ENCODE measurements around the gene ACOT8. TPM values are rescaled to one million over a fixed set of nuclear protein-coding genes. Genes with fewer than 3 reads are reported as not detected.
"Not testable (repeated sequence)": the region's sequence is repeated elsewhere in the genome, so short reads cannot be mapped to it uniquely, and the experiment has no call there.

The ACOT8 gene
- polyA plus RNA-seq, 3 donors: 16.6 to 28.5 (median 21.7) TPM

DNA sequence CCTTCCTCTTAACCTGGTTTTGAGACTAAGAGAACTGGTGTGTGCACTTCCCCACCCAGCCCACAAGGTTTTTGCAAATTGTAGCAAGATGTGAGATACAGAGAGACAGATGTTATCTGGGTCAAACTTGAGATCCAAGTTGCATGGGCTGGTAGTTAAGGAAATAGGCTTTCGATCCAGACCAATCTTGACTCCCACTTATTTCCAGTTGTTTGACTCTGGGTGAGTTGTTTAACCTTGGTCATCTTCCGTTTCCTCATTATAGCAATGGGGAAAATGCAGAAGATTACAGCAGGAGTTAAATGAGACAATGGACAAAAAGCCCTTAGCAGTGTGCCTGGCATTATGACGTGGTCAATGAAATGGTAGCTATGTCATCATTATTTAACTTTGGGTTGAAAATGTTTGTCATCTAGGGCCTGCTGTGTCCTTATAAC is 21.8 kb downstream of the ACOT8 start:
- WGBS, 3 donors: 41 to 66% (median 48%) methylated on average over 3 of the region's 3 CpGs
- H3K27ac ChIP-seq (ENCODE audit: low read depth, low read length): no peak overlapping the region

DNA sequence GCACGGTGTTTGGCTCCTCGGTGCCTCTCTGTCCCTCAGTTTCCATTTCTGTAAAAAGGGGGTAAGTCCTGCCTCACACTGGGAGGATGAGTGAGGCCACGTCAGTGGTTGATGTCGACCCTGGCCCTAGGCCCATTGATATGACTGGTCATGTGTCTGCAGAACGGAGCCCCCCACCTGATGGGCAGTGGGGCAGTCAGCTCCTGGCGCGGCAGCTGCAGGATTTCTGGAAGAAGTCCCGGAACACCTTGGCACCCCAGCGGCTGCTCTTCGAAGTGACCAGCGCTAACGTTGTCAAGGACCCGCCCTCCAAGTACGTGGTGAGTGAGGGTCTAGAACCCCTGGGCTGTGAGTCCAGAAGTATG is 22.4 kb downstream of the ACOT8 start:
- WGBS, 3 donors: 67 to 82% (median 74%) methylated on average over 14 of the region's 14 CpGs
- H3K27ac ChIP-seq (ENCODE audit: low read depth, low read length): no peak overlapping the region

DNA sequence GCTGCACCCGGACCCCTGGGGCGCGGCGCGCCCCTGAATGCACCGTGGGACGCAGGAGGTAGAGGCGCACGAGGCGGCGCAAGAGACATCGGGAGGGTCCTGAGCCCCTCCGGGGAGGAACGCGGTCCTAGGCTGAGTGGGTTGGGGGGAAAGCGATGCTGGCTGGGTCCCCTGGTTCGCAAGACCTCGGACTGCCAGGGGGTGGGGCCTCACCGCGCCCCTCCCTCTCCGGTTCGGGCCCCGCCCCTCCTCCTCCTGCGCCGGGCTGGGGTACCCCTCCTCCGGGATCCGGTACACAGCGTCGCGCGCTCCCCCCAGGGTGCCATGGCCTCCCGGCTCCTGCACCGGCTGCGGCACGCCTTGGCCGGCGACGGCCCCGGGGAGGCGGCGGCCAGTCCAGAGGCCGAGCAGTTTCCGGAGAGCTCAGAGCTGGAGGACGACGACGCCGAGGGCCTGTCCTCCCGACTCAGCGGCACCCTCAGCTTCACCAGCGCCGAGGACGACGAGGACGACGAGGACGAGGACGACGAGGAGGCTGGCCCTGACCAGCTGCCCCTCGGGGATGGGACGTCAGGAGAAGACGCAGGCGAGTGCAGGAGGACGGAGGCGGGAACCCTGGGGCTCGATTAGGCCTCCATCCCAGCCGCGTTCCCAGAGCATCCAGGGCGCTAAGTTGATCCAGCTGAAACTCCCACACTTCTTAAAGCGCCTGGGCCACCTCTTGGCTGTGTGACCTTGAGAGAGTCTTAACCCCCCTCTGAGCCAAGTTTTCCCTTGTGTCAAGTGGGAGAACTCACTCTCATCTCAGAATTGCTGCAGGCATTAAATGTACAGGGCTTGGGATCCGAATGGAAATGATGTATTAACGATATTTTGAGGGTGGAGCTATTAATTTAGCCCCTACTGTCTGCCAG is 23.1 kb downstream of the ACOT8 start:
- H3K27ac ChIP-seq (ENCODE audit: low read depth, low read length): peak overlapping the region; percentile 13
- WGBS, 3 donors: 3 to 6% (median 4%) methylated on average over 54 to 71 of the region's 71 CpGs

DNA sequence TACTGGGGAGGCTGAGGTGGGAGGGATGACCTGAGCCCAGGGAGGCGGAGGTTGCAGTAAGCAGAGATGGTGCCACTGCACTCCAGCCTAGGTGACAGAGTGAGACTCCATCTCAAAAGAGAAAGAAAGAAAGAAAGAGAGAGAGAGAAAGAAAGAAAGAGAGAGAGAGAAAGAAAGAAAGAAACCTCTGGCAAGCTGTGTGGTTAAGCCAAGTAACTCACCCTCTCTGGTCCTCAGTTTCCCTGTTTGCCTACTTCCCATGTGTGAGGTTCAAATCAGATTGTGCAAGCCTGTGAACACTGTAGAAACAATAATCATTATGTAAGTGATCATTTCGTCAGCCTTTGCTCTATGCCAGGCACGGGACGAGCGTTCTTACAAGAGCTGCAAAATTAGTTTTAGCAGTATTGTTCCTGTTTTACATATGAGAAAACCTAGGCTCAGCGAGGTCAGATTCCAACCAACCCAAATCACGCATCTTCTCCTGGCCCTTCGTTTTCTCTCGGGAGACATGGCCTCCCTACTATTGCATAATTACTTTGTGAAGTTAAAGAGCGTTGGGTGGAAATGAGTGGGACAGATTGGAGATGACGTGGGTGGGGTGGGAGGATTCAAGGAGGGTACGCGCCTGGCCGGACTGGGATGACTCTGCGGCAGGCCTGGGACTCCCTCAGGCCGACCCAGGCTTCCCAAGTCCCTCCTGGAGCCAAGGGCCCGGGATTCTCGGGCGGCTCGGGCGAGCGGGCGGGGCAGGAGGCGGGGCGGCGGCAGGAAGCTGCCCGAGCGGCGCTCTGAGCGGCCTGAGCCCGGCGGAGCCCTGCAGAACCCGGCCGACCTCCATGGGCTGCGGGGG is 23.9 kb downstream of the ACOT8 start, which contains the start of gene SNX21:
SNX21 (plus strand) TSS at position 770 of the 853 bp plus-strand sequence. CDS start 121 bp downstream, outside the sequence.
- peak within 1 kb of the TSS; percentile 13 for H3K27ac ChIP-seq (ENCODE audit: low read depth, low read length)
- 3 to 11% (median 4%) methylated on average over 29 to 35 of the region's 35 CpGs for WGBS, 3 donors

DNA sequence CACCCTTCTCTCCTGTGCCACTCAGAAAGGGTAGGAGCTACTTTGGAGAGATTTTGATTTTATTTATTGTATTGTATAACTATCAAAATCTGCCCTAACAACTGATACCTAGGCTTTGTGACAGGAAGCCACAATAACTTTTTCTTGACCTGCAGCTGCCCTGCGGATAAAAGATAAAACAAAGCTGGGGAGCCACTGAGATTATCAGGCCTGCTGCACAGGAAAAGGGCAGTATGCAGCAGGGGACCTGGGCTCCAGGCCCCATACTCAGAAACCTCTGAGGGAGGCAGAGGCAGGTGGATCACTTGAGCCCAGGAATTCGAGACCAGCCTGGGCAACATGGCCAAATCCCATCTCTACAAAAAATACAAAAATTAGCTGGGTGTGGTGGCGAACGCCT is 24.6 kb downstream of the ACOT8 start:
- no peak overlapping the region for H3K27ac ChIP-seq (ENCODE audit: low read depth, low read length)
- WGBS, 3 donors: 73 to 89% (median 79%) methylated on average over 4 of the region's 4 CpGs

DNA sequence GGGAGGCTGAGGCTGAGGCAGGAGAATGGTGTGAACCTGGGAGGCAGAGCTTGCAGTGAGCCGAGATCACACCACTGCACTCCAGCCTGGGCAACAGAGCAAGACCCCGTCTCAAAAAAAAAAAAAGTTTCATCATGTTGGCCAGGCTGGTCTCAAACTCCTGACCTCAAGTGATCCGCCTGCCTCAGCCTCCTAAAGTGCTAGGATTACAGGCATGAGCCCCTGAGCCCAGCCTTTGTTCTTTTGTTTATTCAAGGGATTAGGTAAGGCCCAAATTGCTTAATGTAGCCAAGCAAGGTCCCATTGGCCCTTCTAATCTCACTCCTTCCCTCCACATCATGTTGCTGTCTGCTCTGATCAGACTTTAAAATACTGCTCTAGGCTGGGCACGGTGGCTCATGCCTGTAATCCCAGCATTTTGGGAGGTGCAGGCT is 27.5 kb downstream of the ACOT8 start:
- WGBS, 3 donors: 80 to 89% (median 83%) methylated on average over 3 to 4 of the region's 4 CpGs
- not testable (repeated sequence) for H3K27ac ChIP-seq (ENCODE audit: low read depth, low read length)

DNA sequence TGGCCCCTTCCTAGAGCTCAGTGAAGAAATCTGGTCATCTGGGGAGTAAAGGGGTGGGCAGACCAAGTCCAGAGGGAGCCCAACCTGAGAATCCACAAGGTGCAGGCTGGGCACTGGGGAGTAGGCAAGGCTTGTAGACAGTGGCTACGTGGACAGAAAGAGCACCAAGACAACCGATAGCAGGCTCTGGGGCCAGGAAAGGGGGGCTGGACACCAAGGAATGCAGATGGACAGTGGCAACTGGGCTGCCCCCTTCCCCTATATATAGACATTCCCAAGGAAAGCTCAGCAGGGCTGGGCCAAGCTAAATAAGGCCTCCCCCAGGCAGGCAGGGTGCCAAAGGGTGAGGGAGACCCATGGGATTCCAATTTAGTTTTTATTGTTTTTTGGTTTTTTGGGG is 28.6 kb downstream of the ACOT8 start:
- H3K27ac ChIP-seq (ENCODE audit: low read depth, low read length): no peak overlapping the region
- 48 to 59% (median 49%) methylated on average over 2 of the region's 2 CpGs for WGBS, 3 donors

DNA sequence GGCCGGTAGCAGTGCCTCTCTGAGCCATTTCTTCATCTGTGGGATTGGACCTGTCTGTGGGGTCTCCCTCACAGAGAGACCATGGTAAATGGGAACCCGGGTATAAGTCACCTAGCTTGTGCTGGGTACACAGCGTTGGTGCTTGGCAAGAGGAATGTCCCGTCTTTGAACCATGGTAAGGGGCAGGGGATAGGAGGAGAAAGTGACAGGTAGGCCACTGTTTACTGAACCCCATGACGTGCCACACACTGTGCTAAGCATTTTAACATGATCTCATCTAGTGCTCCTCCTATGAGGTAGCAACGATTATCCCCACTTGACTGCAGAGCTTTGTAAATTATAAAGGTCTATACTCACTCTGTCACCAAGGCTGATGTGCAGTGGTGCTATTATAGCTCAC is 29.5 kb downstream of the ACOT8 start:
- H3K27ac ChIP-seq (ENCODE audit: low read depth, low read length): no peak overlapping the region
- 70 to 91% (median 77%) methylated on average over 6 of the region's 6 CpGs for WGBS, 3 donors

DNA sequence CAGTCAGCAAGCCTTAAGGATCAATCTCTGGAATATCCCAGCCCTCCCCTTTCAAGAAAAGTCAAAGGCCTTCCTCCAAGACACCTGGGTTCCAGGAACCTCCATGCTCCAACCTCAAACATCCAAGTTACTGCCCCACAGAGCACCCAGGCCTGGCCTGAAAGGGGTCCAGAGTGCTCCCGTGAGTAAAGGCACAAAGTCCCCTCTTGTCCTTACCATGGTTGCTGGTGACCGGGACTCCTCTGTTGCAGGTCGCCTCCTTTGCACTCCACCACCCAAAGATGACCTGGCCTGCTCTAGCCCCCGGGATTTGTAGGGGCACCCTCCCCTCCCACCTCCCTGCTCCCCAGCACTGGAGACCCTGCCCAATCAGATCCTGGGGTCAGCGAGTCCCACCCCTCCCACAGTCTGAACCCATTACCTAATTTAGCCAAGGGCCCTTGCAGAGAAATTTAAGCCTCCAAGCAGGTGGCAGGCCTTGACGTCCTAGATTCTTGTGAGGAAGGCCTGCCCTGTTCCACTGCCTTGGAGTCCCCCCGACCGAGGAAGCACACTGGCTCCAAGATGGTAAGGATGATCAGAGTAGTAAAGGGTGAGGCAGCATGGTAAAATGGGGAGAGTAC is 30.1 kb downstream of the ACOT8 start, which contains the start of gene TNNC2:
TNNC2 (minus strand) TSS at position 283 of the 623 bp plus-strand sequence; CDS start at position 219, 64 bp downstream.
- 86 to 89% (median 89%) methylated on average over 8 of the region's 8 CpGs for WGBS, 3 donors
- no peak within 1 kb of the TSS for H3K27ac ChIP-seq (ENCODE audit: low read depth, low read length)

DNA sequence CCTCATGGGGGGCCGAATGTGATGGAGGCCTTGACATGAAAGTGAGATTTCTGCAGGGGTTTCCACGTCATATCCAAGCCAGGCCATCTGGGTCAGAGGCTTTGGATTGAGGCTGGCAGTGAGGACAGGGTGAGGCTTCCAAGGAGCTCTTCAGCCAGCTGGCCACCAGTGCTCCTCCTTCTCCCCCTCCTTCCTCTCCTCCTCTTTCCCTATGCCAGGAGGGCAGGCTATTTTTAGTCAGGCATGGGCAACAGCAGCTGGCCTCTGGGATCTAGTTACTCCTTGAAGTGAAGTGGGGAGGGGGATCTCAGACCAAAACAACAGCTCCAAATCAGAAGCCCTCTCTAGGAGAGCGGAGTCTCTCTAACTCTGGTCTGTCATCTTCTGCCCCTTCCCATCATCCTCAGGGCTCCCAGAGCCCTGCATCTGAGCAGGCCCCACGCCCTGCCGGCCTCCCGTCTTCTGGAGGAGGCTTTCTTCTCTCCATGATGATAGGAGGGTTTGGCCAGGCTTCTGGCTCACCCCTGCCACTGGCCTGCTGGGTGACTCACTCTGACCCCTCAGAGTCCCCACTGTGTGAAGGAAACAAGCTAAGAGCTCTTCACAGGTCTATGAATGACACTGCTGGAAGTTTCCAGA is 30.7 kb downstream of the ACOT8 start:
- no peak overlapping the region for H3K27ac ChIP-seq (ENCODE audit: low read depth, low read length)
- WGBS, 3 donors: 57 to 73% (median 58%) methylated on average over 6 of the region's 6 CpGs

DNA sequence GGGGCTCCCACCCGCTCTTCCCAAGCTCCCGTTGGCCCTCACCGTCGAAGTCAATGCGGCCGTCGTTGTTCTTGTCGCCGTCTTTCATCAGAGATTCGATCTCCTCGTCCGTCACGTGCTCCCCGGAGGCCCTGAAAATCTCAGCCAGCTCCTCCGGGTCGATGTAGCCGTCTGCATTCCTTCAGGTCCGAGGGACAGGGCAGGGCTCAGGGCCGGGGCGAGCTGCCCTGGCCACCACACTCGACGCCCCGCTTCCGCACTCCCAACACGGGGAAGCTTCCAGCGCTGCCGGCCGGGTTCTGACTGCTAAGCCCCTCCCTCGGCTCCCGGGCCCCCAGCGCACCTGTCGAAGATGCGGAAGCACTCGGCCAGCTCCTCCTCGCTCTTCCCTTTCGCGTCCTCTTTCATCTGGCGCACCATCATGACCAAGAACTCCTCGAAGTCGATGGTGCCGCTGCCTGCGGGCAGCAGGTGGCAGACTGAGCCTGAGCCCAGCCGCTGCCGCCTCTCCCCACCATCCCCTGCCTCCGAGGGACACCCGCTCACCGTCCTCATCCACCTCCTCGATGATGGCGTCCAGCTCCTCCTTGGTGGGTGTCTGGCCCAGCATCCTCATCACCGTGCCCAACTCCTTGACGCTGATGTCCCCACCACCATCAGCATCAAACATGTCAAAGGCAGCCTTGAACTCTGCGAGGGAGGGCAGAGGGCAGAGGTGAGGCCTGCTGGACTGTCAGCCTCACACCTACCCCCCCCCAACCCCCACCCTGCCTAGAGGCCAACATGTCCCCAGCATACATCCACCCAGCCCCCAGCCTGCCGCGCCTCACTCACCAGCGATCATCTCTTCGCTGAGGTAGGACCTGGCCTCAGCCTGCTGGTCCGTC is 33.0 kb downstream of the ACOT8 start:
- no peak overlapping the region for H3K27ac ChIP-seq (ENCODE audit: low read depth, low read length)
- WGBS, 3 donors: 14 to 20% (median 16%) methylated on average over 52 to 57 of the region's 57 CpGs

DNA sequence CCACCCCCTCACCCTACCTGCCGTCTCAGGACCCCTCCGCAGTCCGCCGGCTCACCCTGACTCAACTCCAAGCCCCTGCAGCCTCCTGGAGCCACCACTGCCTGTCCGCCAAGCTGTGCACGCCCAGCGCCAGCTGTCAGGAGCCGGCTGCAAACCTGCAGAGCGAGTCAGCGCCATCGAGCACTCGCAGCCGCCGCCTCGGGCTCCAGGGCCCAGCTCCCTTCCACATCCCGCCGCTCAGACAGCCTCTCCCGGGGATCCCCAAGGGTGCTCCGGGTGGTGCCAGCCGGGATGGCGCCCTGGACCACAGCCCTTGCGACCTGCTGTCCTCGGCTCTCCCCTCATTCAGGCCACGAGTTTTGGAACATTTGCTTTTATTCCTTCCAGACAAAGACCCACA is 34.3 kb downstream of the ACOT8 start:
- no peak overlapping the region for H3K27ac ChIP-seq (ENCODE audit: low read depth, low read length)
- WGBS, 3 donors: 2 to 14% (median 10%) methylated on average over 23 to 24 of the region's 24 CpGs

DNA sequence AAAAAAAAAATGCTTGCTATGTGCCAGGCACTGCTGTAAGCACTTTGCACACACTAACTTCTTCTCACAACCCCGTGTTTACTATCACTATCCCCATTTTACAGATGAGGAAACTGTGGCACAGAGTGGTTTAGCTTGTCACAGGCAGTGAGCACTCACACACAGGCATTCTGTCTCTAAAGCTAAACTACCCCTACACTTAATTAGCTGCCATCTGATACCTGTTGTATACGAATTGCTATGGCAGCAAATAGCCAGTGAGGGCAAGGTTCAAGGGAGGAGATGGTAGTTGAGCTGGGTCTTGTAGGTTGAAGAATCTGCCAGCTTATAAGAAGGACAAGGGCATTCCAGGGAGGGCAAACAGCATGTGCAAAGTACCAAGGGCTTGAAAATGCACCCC is 35.2 kb downstream of the ACOT8 start:
- 56 to 93% (median 86%) methylated on average over 2 of the region's 2 CpGs for WGBS, 3 donors
- H3K27ac ChIP-seq (ENCODE audit: low read depth, low read length): no peak overlapping the region

DNA sequence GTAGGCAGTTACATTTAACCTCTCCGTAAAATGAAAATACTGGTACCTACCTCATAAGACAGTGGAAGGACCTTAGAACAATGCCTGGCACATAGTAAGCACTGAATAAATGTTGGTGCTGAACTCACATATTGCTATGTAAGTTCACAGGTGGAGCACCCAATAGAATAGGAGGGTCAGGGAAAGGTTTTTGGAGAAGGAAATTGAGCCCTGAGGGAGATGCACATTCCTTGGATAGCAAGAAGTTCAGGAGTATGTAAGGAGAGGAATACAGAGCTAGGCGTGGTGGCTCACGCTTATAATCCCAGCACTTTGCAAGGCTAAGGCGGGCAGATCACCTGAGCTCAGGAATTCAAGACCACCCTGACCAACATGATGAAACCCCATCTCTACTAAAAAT is 37.7 kb downstream of the ACOT8 start:
- 93 to 100% (median 94%) methylated on average over 4 of the region's 4 CpGs for WGBS, 3 donors
- H3K27ac ChIP-seq (ENCODE audit: low read depth, low read length): no peak overlapping the region

DNA sequence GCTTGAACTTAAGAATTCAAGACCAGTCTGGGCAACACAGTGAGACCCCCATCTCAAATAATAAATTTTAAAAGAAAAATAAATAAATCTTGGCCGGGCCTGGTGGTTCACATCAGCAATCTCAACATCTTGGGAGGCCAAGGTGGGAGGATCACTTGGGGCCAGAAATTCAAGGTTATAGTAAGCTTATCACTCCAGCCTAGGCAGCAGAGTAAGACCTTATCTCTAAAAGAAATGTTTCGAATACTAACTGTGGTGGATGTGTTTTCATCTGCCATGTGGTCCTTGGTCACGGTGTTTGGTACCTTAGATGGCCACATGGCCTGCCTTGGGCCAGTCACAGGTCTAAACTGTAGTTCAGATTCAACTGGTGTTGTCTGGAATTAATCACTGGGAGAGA is 39.0 kb downstream of the ACOT8 start:
- no peak overlapping the region for H3K27ac ChIP-seq (ENCODE audit: low read depth, low read length)
- WGBS, 3 donors: 68 to 86% (median 83%) methylated on average over 3 of the region's 3 CpGs

DNA sequence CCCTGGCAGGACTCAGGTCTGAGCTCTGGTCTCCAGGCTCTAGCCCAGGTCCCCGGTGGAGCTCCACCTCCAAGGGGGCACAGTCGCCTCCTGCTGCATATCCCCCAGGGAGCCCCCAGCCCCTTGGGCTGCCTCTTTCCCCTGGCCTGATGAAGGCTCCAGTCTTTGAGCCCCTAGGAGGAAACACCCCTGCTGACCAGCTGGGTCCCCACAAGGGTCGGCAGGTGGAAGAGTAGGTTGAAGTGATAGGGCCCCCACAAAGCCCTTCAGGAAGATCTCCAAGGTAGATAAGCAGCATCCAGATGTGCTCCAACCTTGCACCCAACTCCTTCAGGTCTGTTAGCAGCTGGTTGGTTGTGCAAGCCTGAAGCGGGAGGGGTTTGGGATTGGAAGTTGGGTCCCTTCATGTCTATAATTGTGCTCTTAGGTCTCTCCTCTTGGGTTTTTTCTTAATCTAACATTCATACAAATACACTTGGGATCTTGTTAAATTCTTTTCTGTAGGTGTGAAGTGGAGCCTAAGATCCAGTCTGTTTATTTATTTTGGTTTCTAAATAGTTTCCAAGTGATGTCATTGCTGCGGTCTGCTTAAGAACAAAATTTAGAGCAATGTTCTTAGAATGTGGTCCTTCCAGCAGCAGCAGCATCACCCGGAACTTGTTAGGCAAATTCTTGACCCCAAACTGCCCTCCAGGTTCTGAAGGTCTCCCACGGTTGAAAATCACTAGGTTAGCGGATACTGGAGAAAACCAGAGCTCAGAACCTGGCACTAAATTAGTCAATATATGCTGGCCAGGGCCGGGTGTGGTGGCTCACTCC is 39.6 kb downstream of the ACOT8 start:
- WGBS, 3 donors: 65 to 69% (median 67%) methylated on average over 8 to 9 of the region's 9 CpGs
- H3K27ac ChIP-seq (ENCODE audit: low read depth, low read length): no peak overlapping the region

Measured in adipose tissue (tissue), 3 donors.